ENCODE measurements around the gene TRAF3IP3. TPM values are rescaled to one million over a fixed set of nuclear protein-coding genes. Genes with fewer than 3 reads are reported as not detected.

TRAF3IP3 gene
- total and polyA plus RNA-seq, 2 donors (not counting 3 experiments of a cell fraction or from before 2014, with no cell fraction given): not detected

- no peak for DNase-seq (ENCODE audit: low read depth, low spot score)
- TF ChIP-seq FOS (IDR thresholded peaks at IDR 0.05; ENCODE audit: borderline replicate concordance, insufficient read depth, low read length): no peak
- no TSS peak for BruUV-seq (replicated peaks)
- Histone ChIP-seq H3K27ac (ENCODE audit: insufficient read depth, low read depth, low read length) (no peak overlapping the region), H4K20me1 (replicated peaks; ENCODE audit: control insufficient read depth, extremely low read depth, insufficient read depth, low read length) (no peaks in the 10 kb centered on the region), H3K9ac (replicated peaks; ENCODE audit: extremely low read depth, insufficient read depth, low read length) (no peak overlapping the region), H3K79me2 (ENCODE audit: control insufficient read depth, insufficient read depth, low read length) (no peaks in the 10 kb centered on the region), H3K4me3 (replicated peaks in 1 of 3; ENCODE audit: insufficient read depth in 1 of 3, low read depth in 1 of 3, low read length in 3 of 3) (no peak overlapping the region), H3K27me3 (ENCODE audit: control insufficient read depth in 2 of 2, insufficient read depth in 2 of 2, low read length in 2 of 2) (no peaks in the 10 kb centered on the region), H3K4me1 (ENCODE audit: control insufficient read depth, extremely low read depth, insufficient read depth, low read length) (no peaks in the 10 kb centered on the region), H2AFZ (ENCODE audit: low read depth, low read length) (no peak overlapping the region), H3K9me1 (replicated peaks; ENCODE audit: control insufficient read depth, extremely low read depth, insufficient read depth, low read length) (no peaks in the 10 kb centered on the region), H3K4me2 (ENCODE audit: insufficient read depth, low read length) (no peak overlapping the region), H3K9me3 (replicated peaks; ENCODE audit: control insufficient read depth, insufficient read depth, low read length) (no peaks in the 10 kb centered on the region), H3K36me3 (ENCODE audit: control insufficient read depth in 2 of 2, extremely low read depth in 1 of 2, insufficient read depth in 2 of 2, low read length in 2 of 2) (no peaks in the 10 kb centered on the region)
- intact Hi-C loops (cut with micrococcal nuclease) (no loop called here), dilution Hi-C loops (cut with MboI; ENCODE audit: extremely low pct_ligation_motif_present, low sequenced_read_pairs) (no loop called here)
- FAIRE-seq: no peak
- ChIA-PET CTCF (interaction anchor here (2.0 kb wide), 1 partner anchor 8 kb away, joined by 8 read pairs; no protein-coding TSS in a partner anchor), POLR2A (no interaction called here)
Measured at GRCh38 chr1:209777587-209777986, 21.7 kb downstream of the TRAF3IP3 start.

- H3K4me1 ChIP-seq (ENCODE audit: control insufficient read depth, extremely low read depth, insufficient read depth, low read length): no peaks in the 10 kb centered on the region
- H3K79me2 ChIP-seq (ENCODE audit: control insufficient read depth, insufficient read depth, low read length): no peaks in the 10 kb centered on the region
- H3K9me3 ChIP-seq (replicated peaks; ENCODE audit: control insufficient read depth, insufficient read depth, low read length): no peaks in the 10 kb centered on the region
- H3K27ac ChIP-seq (ENCODE audit: insufficient read depth, low read depth, low read length): no peak overlapping the region
- no peak overlapping the region for H3K4me3 ChIP-seq (replicated peaks in 1 of 3; ENCODE audit: insufficient read depth in 1 of 3, low read depth in 1 of 3, low read length in 3 of 3)
- CTCF ChIA-PET: interaction anchor here (2.0 kb wide), 1 partner anchor 9 kb away, joined by 8 read pairs; no protein-coding TSS in a partner anchor
- dilution Hi-C loops (cut with MboI; ENCODE audit: extremely low pct_ligation_motif_present, low sequenced_read_pairs): no loop called here
- FAIRE-seq: no peak
- POLR2A ChIA-PET: no interaction called here
- no peak overlapping the region for H3K4me2 ChIP-seq (ENCODE audit: insufficient read depth, low read length)
- intact Hi-C loops (cut with micrococcal nuclease): no loop called here
- H3K9me1 ChIP-seq (replicated peaks; ENCODE audit: control insufficient read depth, extremely low read depth, insufficient read depth, low read length): no peaks in the 10 kb centered on the region
- no peaks in the 10 kb centered on the region for H4K20me1 ChIP-seq (replicated peaks; ENCODE audit: control insufficient read depth, extremely low read depth, insufficient read depth, low read length)
- no TSS peak for BruUV-seq (replicated peaks)
- no peaks in the 10 kb centered on the region for H3K27me3 ChIP-seq (ENCODE audit: control insufficient read depth in 2 of 2, insufficient read depth in 2 of 2, low read length in 2 of 2)
- no peak for DNase-seq (ENCODE audit: low read depth, low spot score)
- no peaks in the 10 kb centered on the region for H3K36me3 ChIP-seq (ENCODE audit: control insufficient read depth in 2 of 2, extremely low read depth in 1 of 2, insufficient read depth in 2 of 2, low read length in 2 of 2)
- H3K9ac ChIP-seq (replicated peaks; ENCODE audit: extremely low read depth, insufficient read depth, low read length): no peak overlapping the region
- TF ChIP-seq, protein P1, sequence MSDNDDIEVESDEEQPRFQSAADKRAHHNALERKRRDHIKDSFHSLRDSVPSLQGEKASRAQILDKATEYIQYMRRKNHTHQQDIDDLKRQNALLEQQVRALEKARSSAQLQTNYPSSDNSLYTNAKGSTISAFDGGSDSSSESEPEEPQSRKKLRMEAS (IDR thresholded peaks at IDR 0.05; ENCODE audit: insufficient read depth, insufficient read length): no peak
- TF ChIP-seq JUN (IDR thresholded peaks at IDR 0.05; ENCODE audit: borderline replicate concordance, insufficient read depth, insufficient read length, low read depth) (no peak), EZH2 (IDR thresholded peaks at IDR 0.05; ENCODE audit: borderline replicate concordance, low read depth, low read length, severe bottlenecking) (no peak), POLR2AphosphoS5 (IDR thresholded peaks at IDR 0.05; ENCODE audit: insufficient read depth, low read depth, low read length) (no peak), MYC (IDR thresholded peaks at IDR 0.05; ENCODE audit: low read depth, low read length) (no peak), GATA2 (IDR thresholded peaks at IDR 0.05; ENCODE audit: insufficient read depth, insufficient read length, low read depth, low read length) (no peak), POLR2A (IDR thresholded peaks at IDR 0.05; ENCODE audit: low read depth, low read length) (no peak), FOS (IDR thresholded peaks at IDR 0.05; ENCODE audit: borderline replicate concordance, insufficient read depth, low read length) (no peak)
- TF ChIP-seq, protein P2, sequence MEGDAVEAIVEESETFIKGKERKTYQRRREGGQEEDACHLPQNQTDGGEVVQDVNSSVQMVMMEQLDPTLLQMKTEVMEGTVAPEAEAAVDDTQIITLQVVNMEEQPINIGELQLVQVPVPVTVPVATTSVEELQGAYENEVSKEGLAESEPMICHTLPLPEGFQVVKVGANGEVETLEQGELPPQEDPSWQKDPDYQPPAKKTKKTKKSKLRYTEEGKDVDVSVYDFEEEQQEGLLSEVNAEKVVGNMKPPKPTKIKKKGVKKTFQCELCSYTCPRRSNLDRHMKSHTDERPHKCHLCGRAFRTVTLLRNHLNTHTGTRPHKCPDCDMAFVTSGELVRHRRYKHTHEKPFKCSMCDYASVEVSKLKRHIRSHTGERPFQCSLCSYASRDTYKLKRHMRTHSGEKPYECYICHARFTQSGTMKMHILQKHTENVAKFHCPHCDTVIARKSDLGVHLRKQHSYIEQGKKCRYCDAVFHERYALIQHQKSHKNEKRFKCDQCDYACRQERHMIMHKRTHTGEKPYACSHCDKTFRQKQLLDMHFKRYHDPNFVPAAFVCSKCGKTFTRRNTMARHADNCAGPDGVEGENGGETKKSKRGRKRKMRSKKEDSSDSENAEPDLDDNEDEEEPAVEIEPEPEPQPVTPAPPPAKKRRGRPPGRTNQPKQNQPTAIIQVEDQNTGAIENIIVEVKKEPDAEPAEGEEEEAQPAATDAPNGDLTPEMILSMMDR (IDR thresholded peaks at IDR 0.05; ENCODE audit: extremely low read depth in 1 of 2, insufficient read depth in 1 of 2, low read depth in 1 of 2, low read length in 2 of 2): no peak
- H2AFZ ChIP-seq (ENCODE audit: low read depth, low read length): no peak overlapping the region
Measured at GRCh38 chr1:209778102-209778501, 22.2 kb downstream of the TRAF3IP3 start.
